PFSK-1 (cell line): ENCODE data around the gene KRT40.
"Not testable (repeated sequence)": the region's sequence is repeated elsewhere in the genome, so short reads cannot be mapped to it uniquely, and the experiment has no call there.

ENCODE experiments used
- POLR2AphosphoS5 ChIP-seq: IDR thresholded peaks from 2 replicates; pipeline ENCODE4 v1.6.1; 2012; ENCODE audit warnings: low read depth, mild to moderate bottlenecking, control low read depth, low read length, moderate library complexity
- SIN3A ChIP-seq: IDR thresholded peaks from 2 replicates; pipeline ENCODE4 v1.6.1; 2012; ENCODE audit warnings: mild to moderate bottlenecking, low read length, moderate library complexity, borderline replicate concordance; ENCODE audit not compliant: insufficient read depth
- TF ChIP-seq, protein P1 (sequence below), 2 experiments: IDR thresholded peaks; 2 replicates each; pipeline versions ENCODE4 v1.6.1 to v1.8.0; 2011 to 2012; ENCODE audit warnings: low read depth in 2 of 2, low read length in 2 of 2, control low read depth in 1 of 2, inconsistent platforms in 1 of 2, mild to moderate bottlenecking in 1 of 2, moderate library complexity in 1 of 2; ENCODE audit not compliant: insufficient read depth in 1 of 2

DNA sequence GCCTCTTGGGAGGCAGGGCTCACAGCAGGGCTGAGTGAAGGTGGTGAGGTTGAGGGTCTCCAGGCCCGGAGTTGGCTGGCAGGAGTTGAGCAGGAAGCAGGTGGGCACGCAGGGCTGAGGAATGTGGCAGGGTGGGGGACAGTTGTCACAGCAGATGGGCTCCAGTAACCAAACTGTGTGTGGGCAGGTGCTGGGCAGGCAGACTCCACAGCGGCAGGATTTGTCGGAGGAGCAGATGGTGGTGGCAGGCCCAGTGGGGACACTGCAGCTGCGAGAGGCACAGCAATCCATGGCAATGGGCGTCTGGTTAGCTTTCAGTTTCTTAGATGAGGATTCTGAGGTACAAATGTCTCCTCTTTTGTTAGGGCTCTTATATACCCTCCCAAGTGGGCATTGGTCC is 15.4 kb upstream of the KRT40 start, which contains the start of gene KRTAP3-2:
- TF ChIP-seq SIN3A, POLR2AphosphoS5: not testable (repeated sequence)
- TF ChIP-seq, protein P1, sequence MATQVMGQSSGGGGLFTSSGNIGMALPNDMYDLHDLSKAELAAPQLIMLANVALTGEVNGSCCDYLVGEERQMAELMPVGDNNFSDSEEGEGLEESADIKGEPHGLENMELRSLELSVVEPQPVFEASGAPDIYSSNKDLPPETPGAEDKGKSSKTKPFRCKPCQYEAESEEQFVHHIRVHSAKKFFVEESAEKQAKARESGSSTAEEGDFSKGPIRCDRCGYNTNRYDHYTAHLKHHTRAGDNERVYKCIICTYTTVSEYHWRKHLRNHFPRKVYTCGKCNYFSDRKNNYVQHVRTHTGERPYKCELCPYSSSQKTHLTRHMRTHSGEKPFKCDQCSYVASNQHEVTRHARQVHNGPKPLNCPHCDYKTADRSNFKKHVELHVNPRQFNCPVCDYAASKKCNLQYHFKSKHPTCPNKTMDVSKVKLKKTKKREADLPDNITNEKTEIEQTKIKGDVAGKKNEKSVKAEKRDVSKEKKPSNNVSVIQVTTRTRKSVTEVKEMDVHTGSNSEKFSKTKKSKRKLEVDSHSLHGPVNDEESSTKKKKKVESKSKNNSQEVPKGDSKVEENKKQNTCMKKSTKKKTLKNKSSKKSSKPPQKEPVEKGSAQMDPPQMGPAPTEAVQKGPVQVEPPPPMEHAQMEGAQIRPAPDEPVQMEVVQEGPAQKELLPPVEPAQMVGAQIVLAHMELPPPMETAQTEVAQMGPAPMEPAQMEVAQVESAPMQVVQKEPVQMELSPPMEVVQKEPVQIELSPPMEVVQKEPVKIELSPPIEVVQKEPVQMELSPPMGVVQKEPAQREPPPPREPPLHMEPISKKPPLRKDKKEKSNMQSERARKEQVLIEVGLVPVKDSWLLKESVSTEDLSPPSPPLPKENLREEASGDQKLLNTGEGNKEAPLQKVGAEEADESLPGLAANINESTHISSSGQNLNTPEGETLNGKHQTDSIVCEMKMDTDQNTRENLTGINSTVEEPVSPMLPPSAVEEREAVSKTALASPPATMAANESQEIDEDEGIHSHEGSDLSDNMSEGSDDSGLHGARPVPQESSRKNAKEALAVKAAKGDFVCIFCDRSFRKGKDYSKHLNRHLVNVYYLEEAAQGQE (IDR thresholded peaks at IDR 0.05; ENCODE audit: insufficient read depth in 1 of 2, low read depth in 2 of 2, low read length in 2 of 2), result not testable (repeated sequence)
